Mucosa of rectum (tissue), 2 donors: Measurements from ENCODE around the gene ST3GAL4.

Experiments used
- H3K27ac ChIP-seq, 2 donors: one replicate each; pipeline ENCODE4 v1.7.0; 2013; ENCODE audit warnings: inconsistent platforms in 2 of 2, low read depth in 2 of 2, low read length in 2 of 2
- H3K27me3 ChIP-seq, 2 donors: one replicate each; pipeline ENCODE4 v1.7.0; 2013; ENCODE audit warnings: low read length in 2 of 2; ENCODE audit not compliant: control insufficient read depth in 2 of 2, insufficient read depth in 2 of 2
- H3K36me3 ChIP-seq, 2 donors: one replicate each; pipeline ENCODE4 v1.7.0; 2013; ENCODE audit warnings: low read length in 2 of 2; ENCODE audit not compliant: control insufficient read depth in 2 of 2, insufficient read depth in 2 of 2
- H3K4me1 ChIP-seq, 2 donors: one replicate each; pipeline ENCODE4 v1.7.0; 2013; ENCODE audit warnings: low read length in 2 of 2, mild to moderate bottlenecking in 1 of 2; ENCODE audit not compliant: control insufficient read depth in 2 of 2, insufficient read depth in 2 of 2
- H3K4me3 ChIP-seq, 2 donors: one replicate each; pipeline ENCODE4 v1.7.0; 2013; ENCODE audit warnings: low read length in 2 of 2
- H3K9ac ChIP-seq, 2 donors: one replicate each; pipeline ENCODE4 v1.7.0; 2013; ENCODE audit warnings: low read length in 2 of 2, low read depth in 1 of 2, mild to moderate bottlenecking in 1 of 2
- H3K9me3 ChIP-seq, 2 donors: one replicate each; pipeline ENCODE4 v1.7.0; 2013; ENCODE audit warnings: low read length in 2 of 2; ENCODE audit not compliant: control insufficient read depth in 2 of 2
- donor health status: healthy.
- donor health status: Normal muscosa, but diverticular disease.

ST3GAL4 gene

GRCh38 chr11:126438272-126438671 is 82.8 kb downstream of the ST3GAL4 start:
- Histone ChIP-seq H3K36me3 (no peaks in the 10 kb centered on the region), H3K9me3 (no peaks in the 10 kb centered on the region), H3K4me3 (no peak overlapping the region), H3K9ac (no peak overlapping the region), H3K27me3 (peaks cover 0 to 8% of the 10 kb centered on the region in 2 donors), H3K27ac (no peak overlapping the region), H3K4me1 (peaks cover 8 to 18% of the 10 kb centered on the region in 2 donors)

- no peak overlapping the region for H3K27ac ChIP-seq
- H3K4me1 ChIP-seq = peaks cover 8 to 18% of the 10 kb centered on the region in 2 donors
- H3K27me3 ChIP-seq = peaks cover 0 to 8% of the 10 kb centered on the region in 2 donors
Observed at GRCh38 chr11:126438691-126439090, 83.2 kb downstream of the ST3GAL4 start.

GRCh38 chr11:126440276-126440675 is 84.8 kb downstream of the ST3GAL4 start:
- Histone ChIP-seq H3K4me3 (no peak overlapping the region), H3K27me3 (peaks cover 1 to 8% of the 10 kb centered on the region in 2 donors), H3K27ac (no peak overlapping the region), H3K36me3 (no peaks in the 10 kb centered on the region), H3K9me3 (no peaks in the 10 kb centered on the region), H3K9ac (no peak overlapping the region), H3K4me1 (peaks cover 8 to 18% of the 10 kb centered on the region in 2 donors)

More at GRCh38 chr11:126438691-126439090, 83.2 kb downstream of the ST3GAL4 start:
- H3K36me3 ChIP-seq = no peaks in the 10 kb centered on the region
- no peaks in the 10 kb centered on the region for H3K9me3 ChIP-seq
- no peak overlapping the region for H3K9ac ChIP-seq
- no peak overlapping the region for H3K4me3 ChIP-seq

GRCh38 chr11:126440792-126441514 is 85.5 kb downstream of the ST3GAL4 start:
- no peaks in the 10 kb centered on the region for H3K9me3 ChIP-seq
- H3K4me1 ChIP-seq = peaks cover 6 to 18% of the 10 kb centered on the region in 2 donors
- H3K4me3 ChIP-seq = peak overlapping the region; percentile 20 to 21
- H3K27ac ChIP-seq = no peak overlapping the region
- peaks cover 5 to 8% of the 10 kb centered on the region in 2 donors for H3K27me3 ChIP-seq
- no peaks in the 10 kb centered on the region for H3K36me3 ChIP-seq
- H3K9ac ChIP-seq = no peak overlapping the region

- no peaks in the 10 kb centered on the region for H3K36me3 ChIP-seq
- no peak overlapping the region for H3K4me3 ChIP-seq
- peaks cover 5 to 18% of the 10 kb centered on the region in 2 donors for H3K4me1 ChIP-seq
- H3K27ac ChIP-seq = no peak overlapping the region
- H3K9me3 ChIP-seq = no peaks in the 10 kb centered on the region
- no peak overlapping the region for H3K9ac ChIP-seq
- H3K27me3 ChIP-seq = peaks cover 5 to 8% of the 10 kb centered on the region in 2 donors
Observed at GRCh38 chr11:126443120-126443519, 87.6 kb downstream of the ST3GAL4 start.

- H3K27ac ChIP-seq = no peak overlapping the region
Observed at GRCh38 chr11:126444072-126444471, 88.6 kb downstream of the ST3GAL4 start.

GRCh38 chr11:126446581-126446980 is 91.1 kb downstream of the ST3GAL4 start:
- Histone ChIP-seq H3K36me3 (no peaks in the 10 kb centered on the region), H3K9me3 (no peaks in the 10 kb centered on the region)

More at GRCh38 chr11:126444072-126444471, 88.6 kb downstream of the ST3GAL4 start:
- Histone ChIP-seq H3K4me3 (no peak overlapping the region), H3K9me3 (no peaks in the 10 kb centered on the region), H3K36me3 (no peaks in the 10 kb centered on the region), H3K4me1 (peaks cover 5 to 13% of the 10 kb centered on the region in 2 donors), H3K27me3 (peaks cover 5 to 8% of the 10 kb centered on the region in 2 donors), H3K9ac (no peak overlapping the region)

GRCh38 chr11:126450198-126450597 is 94.7 kb downstream of the ST3GAL4 start:
- Histone ChIP-seq H3K9ac (no peak overlapping the region), H3K9me3 (no peaks in the 10 kb centered on the region), H3K27me3 (peaks cover 0 to 5% of the 10 kb centered on the region in 2 donors), H3K4me3 (no peak overlapping the region), H3K36me3 (no peaks in the 10 kb centered on the region), H3K4me1 (no peaks in the 10 kb centered on the region), H3K27ac (no peak overlapping the region)

More at GRCh38 chr11:126446581-126446980, 91.1 kb downstream of the ST3GAL4 start:
- Histone ChIP-seq H3K4me3 (no peak overlapping the region), H3K27ac (no peak overlapping the region), H3K9ac (no peak overlapping the region), H3K27me3 (peaks cover 1 to 5% of the 10 kb centered on the region in 2 donors), H3K4me1 (no peaks in the 10 kb centered on the region)

GRCh38 chr11:126450806-126451205 is 95.3 kb downstream of the ST3GAL4 start:
- H3K4me3 ChIP-seq = no peak overlapping the region
- H3K9ac ChIP-seq = no peak overlapping the region
- H3K27ac ChIP-seq = no peak overlapping the region
- no peaks in the 10 kb centered on the region for H3K36me3 ChIP-seq
- no peaks in the 10 kb centered on the region for H3K27me3 ChIP-seq
- no peaks in the 10 kb centered on the region for H3K4me1 ChIP-seq
- H3K9me3 ChIP-seq = no peaks in the 10 kb centered on the region

- no peaks in the 10 kb centered on the region for H3K9me3 ChIP-seq
- no peak overlapping the region for H3K4me3 ChIP-seq
- no peaks in the 10 kb centered on the region for H3K4me1 ChIP-seq
- H3K9ac ChIP-seq = no peak overlapping the region
- H3K27me3 ChIP-seq = no peaks in the 10 kb centered on the region
- H3K36me3 ChIP-seq = no peaks in the 10 kb centered on the region
- no peak overlapping the region for H3K27ac ChIP-seq
Observed at GRCh38 chr11:126451211-126451802, 95.8 kb downstream of the ST3GAL4 start.
